Measurements from ENCODE around the gene NUDC. TPM values are rescaled to one million over a fixed set of nuclear protein-coding genes. Genes with fewer than 3 reads are reported as not detected.
"Not testable (repeated sequence)": the region's sequence is repeated elsewhere in the genome, so short reads cannot be mapped to it uniquely, and the experiment has no call there.

Gene NUDC
- total and polyA plus RNA-seq, 12 donors, result 48.9 to 95.9 (median 62.8) TPM

DNA sequence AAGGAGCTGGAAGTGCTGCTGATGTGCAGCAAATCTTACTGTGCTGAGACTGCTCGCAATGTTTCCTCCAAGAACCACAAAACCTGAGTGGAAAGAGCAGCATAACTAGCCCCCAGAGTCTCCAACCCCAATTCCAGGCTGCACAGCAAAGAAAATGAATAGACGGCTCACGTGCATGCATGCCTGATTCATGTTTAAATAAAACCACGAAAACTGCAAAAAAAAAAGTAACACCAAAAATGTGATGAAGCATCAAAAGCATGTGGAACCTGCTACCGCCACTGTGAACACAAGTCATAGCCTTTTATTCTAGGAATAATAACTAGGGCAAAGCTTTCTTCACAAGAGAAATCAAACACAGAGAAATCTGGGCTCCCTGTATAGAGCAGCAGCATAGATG lies 62.3 kb downstream of the NUDC start:
- Histone ChIP-seq H3K4me3 (no peak overlapping the region), H3K9me3 (no peaks in the 10 kb centered on the region), H3K4me1 (no peaks in the 10 kb centered on the region), H3K36me3 (no peaks in the 10 kb centered on the region), H3K27ac (no peak overlapping the region), H3K27me3 (peaks cover 0 to 38% (median 11%) of the 10 kb centered on the region in 7 donors)
- 76 to 80% methylated on average over 5 of the region's 5 CpGs for WGBS, 2 donors
- ATAC-seq (no peak), DNase-seq (no peak)
- intact Hi-C loops (cut with DNase I), result no loop called here
- TF ChIP-seq, protein P1, sequence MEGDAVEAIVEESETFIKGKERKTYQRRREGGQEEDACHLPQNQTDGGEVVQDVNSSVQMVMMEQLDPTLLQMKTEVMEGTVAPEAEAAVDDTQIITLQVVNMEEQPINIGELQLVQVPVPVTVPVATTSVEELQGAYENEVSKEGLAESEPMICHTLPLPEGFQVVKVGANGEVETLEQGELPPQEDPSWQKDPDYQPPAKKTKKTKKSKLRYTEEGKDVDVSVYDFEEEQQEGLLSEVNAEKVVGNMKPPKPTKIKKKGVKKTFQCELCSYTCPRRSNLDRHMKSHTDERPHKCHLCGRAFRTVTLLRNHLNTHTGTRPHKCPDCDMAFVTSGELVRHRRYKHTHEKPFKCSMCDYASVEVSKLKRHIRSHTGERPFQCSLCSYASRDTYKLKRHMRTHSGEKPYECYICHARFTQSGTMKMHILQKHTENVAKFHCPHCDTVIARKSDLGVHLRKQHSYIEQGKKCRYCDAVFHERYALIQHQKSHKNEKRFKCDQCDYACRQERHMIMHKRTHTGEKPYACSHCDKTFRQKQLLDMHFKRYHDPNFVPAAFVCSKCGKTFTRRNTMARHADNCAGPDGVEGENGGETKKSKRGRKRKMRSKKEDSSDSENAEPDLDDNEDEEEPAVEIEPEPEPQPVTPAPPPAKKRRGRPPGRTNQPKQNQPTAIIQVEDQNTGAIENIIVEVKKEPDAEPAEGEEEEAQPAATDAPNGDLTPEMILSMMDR (IDR thresholded peaks at IDR 0.05), result no peak

DNA sequence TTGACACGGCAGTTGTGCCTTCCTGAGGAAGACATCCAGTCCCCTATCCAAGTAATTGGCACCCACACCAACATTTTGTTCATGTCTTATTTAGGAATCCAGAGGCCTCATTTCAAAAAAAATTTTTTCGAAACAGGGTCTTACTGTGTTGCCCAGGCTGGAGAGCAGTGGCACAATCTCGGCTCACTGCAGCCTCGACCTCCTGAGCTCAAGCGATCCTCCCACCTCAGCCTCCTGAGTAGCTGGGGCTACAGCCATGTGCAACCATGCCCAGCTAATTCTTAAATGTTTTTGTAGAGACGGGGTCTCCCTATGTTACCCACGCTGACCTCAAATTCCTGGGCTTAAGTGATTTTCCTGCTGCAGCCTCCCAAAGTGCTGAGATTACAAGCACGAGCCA lies 62.7 kb downstream of the NUDC start:
- 77 to 79% methylated on average over 8 of the region's 8 CpGs for WGBS, 2 donors
- H3K27me3 ChIP-seq, result peaks cover 0 to 38% (median 11%) of the 10 kb centered on the region in 7 donors
- H3K4me1 ChIP-seq, result no peaks in the 10 kb centered on the region
- intact Hi-C loops (cut with DNase I), result no loop called here
- TF ChIP-seq, protein P1 (IDR thresholded peaks at IDR 0.05), result no peak
- no peak overlapping the region for H3K27ac ChIP-seq
- DNase-seq (no peak), ATAC-seq (no peak)
- H3K36me3 ChIP-seq, result no peaks in the 10 kb centered on the region
- H3K4me3 ChIP-seq, result no peak overlapping the region
- no peaks in the 10 kb centered on the region for H3K9me3 ChIP-seq

DNA sequence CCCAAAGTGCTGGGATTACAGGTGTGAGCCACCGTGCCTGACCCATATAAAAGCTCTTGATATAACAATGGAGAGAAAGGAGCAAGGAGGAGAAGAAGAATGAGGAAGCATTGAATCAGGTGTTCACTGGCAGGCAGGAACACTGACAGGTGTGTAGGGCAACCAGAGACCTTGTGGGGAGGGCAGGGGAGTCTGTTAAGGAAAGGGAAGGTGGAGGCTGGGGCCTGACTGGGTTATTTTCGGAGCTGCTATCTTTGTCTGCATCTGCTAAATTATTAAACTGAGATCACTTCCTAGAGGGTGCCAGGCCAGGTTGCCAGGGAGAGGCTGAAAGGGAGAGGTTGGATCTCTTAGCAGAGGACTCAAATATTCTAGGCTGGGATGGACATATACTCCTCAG lies 65.1 kb downstream of the NUDC start:
- H3K9me3 ChIP-seq, result no peaks in the 10 kb centered on the region
- H3K4me1 ChIP-seq, result peaks cover 0 to 9% (median 0%) of the 10 kb centered on the region in 9 donors
- H3K4me3 ChIP-seq, result no peak overlapping the region
- H3K27me3 ChIP-seq, result peaks cover 0 to 45% (median 13%) of the 10 kb centered on the region in 7 donors
- TF ChIP-seq, protein P1 (IDR thresholded peaks at IDR 0.05), result no peak
- H3K36me3 ChIP-seq, result no peaks in the 10 kb centered on the region
- H3K27ac ChIP-seq, result no peak overlapping the region
- DNase-seq (no peak), ATAC-seq (no peak)
- intact Hi-C loops (cut with DNase I), result no loop called here
- 61 to 69% methylated on average over 2 of the region's 2 CpGs for WGBS, 2 donors

DNA sequence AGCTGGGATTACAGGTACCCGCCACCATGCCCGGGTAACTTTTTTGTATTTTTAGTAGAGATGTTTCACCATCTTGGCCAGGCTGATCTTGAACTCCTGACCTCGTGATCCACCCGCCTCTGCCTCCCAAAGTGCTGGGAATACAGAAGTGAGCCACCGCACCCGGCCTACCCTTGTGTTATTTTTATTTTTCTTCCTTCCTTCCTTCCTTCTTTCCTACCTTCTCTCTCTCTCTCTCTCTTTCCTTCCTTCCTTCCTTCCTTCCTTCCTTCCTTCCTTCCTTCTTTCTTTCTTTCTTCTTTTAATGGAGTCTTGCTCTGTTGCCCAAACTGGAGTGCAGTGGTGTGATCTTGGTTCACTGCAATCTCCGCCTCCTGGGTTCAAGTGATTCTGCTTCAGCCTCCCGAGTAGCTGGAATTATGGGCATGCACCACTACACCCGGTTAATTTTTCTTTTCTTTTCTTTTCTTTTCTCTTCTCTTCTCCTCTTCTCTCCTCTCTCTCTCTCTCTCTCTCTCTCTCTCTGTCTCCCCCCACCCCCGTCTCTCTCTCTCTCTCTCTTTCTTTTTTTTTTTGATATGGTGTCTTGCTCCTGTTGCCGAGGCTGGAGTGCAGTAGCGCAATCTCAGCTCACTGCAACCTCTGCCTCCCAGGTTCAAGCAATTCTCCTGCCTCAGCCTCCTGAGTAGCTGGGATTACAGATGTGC lies 68.0 kb downstream of the NUDC start:
- intact Hi-C loops (cut with DNase I), result loop anchor here in 1 of 10 donors (10.0 kb wide), 1 partner anchor 105 kb away; no protein-coding TSS in a partner anchor
- not testable (repeated sequence) for H3K27ac ChIP-seq, H3K9me3 ChIP-seq, DNase-seq, ATAC-seq, H3K4me3 ChIP-seq, H3K36me3 ChIP-seq
- H3K4me1 ChIP-seq, result peaks cover 0 to 21% (median 10%) of the 10 kb centered on the region in 9 donors
- 75 to 80% methylated on average over 12 of the region's 12 CpGs for WGBS, 2 donors
- H3K27me3 ChIP-seq, result peaks cover 0 to 63% (median 31%) of the 10 kb centered on the region in 7 donors
